CD4-positive, alpha-beta T cell treated with Interferon gamma for 1 hour (primary cell): ENCODE results near the gene MEF2B.
"Not testable (repeated sequence)": the region's sequence is repeated elsewhere in the genome, so short reads cannot be mapped to it uniquely, and the experiment has no call there.

Experiments
- DNase-seq: peaks from one replicate; pipeline ENCODE4 v3.0.0-alpha.2; 2020

The MEF2B gene

DNA sequence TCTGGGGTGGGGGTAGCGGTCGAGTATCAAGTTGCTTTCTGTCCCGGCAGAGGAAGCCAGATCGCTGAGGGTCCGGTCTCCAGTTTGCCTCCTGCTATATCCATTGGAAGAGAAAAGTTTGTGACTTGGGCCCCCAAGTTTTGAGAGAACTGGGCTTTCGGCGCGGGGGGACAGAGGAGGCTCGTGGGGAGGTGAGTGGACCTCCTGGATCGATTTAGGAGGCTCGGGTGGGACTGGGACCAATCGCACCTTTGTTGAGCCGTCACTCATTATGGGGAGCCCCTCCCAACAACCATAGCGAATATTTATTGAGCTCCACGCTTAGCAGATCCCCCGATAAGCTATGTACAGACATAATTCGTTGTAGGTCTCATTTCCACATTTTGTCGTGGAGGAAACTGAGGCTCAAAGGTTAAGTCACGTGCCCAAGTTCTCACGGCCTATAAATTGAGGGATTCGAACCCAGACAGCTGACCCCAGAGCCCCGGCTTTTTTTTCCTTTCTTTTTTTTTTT lies 22.9 kb upstream of the MEF2B start:
- no peak for DNase-seq

DNA sequence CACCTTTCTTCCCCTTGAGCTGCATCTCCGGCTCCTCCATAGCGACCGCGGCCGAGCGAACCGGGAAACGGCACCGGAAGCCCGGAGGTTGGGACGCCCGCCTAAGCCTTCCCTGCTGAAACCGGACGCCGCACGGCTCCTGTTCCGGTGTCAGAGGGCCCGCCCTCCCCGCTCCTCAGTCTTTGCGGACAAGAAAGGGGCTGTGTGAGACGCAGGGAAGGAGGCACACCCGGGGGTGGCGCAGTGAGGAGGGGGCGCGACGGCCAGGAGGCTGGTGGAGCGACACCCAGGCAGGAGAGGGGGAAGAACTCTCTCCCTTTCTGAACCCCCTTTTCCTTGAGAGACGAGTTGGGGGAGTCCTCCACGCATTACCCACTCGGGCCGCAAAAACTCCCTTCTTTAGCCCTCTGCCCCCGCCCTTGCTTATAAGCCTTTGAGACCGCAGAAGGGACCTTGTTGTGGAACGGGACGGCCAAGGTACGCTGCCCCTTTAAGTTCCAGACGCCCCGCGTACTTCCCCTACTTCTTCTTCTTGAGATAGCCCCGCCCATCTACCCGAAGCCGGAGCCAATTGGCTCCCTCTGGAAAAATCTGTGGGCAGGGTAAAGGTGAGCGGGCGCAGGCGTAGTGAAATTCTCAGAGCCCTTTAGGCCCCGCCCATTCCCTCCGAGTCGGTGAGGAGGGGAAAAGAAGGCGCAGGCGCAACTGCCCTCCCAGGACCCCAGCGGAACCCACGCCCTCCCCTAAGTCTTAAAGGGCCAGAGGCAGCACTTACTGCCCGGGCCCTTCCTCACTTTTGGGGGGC lies 22.2 kb upstream of the MEF2B start, which contains the start of the genes BORCS8 and RFXANK:
TSS of gene BORCS8 (minus strand) at position 75 of the 805 bp plus-strand sequence. CDS start at position 40, 35 bp downstream.
TSS of gene RFXANK (plus strand) at position 181 of the 805 bp plus-strand sequence. CDS start 1,689 bp downstream, outside the sequence.
- DNase-seq: peak; percentile 99

DNA sequence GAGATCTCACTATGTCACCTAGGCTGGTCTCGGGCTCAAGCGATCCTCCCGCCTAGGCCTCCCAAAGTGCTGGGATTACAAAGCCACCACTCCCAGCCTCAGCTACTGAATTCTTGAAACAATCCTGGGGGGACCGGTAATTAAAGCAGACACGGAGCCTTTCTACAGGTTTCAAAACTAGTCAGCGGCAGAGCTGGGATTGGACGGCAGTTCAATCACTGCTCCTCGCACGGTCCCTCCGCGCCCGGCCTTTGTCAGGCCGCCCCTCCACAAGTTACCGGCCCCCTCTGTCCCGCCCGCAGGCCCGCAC lies 21.7 kb upstream of the MEF2B start:
- no peak for DNase-seq

DNA sequence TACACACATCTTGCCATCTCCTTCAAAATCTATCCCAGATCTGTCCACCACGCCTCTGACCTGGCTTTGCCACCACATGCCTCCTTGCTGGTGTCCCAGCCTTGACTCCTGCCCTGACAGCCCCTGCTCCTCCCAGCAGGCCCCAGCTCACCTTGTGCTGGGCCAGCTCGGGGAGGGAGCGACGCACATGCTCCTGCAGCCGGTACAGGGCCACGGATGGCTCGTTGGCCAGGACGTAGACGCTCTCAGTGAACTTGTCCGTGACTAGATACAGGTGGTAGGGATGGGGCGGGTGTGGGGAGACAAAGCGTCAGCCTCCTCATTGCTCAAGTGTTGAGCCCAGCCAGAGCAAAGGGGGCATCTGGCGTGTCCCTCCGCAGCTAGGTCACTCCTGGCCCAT lies 16.7 kb upstream of the MEF2B start:
- DNase-seq: no peak

DNA sequence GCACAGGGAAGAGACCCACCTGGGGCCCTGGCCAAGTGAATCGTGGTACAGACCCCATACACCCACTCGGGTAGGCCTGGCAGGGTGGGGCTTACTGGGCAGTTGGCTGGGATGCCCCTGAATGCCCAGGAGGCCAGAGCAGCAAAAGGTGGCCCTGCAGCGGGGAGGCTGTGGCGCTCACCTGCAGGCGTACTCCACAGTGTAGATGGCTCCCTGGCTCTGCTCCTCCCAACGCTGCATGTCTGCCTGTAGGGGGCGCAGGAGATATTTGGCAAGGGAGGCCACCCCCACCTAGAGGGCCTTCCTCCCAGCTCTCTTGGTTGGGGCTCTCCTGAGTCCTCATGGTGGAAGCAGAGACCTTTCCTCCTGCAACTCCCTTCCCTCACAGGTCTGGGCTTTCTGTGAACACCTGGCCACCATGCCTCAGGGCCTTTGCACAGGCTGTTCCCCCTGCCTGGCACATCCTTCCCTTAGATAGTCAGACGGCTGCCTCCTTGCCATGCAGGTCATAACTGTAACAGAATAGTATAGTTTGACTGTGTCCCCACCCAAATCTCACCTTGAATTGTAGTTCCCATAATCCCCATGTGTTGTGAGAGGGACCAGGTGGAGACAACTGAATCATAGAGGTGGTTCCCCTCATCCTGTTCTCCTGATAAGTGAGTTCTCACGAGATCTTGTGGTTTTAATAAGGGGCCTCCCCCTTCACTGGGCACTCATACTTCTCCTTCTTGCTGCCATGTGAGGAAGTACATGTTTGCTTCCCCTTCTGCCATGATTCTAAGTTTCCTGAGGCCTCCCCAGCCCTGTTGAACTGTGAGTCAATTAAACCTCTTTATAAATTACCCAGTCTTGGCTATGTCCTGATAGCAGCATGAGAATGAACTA lies 16.0 kb upstream of the MEF2B start:
- DNase-seq: peak; percentile 48

DNA sequence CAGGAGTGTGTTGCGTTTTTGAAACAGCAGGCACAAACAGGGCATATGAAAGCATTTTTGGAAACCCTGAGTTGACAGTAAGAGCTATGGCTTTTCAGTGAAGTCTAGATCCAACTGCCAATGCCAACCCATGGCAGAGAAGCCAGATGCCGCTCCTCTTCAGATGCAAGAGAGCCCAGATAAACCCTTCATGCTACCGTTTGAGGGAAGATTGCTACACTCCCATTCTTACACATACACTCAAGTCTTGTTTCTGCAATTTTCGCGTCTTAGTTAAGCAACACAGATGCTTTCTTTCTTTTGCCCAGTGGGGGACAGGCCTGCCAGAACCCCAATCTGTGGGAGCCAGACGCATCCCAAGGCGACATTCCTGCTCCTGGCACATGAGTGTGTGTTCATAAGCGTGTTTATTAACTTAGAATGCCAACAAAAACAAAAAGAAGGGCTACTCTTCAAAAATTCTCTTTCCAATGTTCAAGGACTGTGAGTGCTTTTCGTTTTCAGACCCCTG lies 11.5 kb upstream of the MEF2B start:
- no peak for DNase-seq

DNA sequence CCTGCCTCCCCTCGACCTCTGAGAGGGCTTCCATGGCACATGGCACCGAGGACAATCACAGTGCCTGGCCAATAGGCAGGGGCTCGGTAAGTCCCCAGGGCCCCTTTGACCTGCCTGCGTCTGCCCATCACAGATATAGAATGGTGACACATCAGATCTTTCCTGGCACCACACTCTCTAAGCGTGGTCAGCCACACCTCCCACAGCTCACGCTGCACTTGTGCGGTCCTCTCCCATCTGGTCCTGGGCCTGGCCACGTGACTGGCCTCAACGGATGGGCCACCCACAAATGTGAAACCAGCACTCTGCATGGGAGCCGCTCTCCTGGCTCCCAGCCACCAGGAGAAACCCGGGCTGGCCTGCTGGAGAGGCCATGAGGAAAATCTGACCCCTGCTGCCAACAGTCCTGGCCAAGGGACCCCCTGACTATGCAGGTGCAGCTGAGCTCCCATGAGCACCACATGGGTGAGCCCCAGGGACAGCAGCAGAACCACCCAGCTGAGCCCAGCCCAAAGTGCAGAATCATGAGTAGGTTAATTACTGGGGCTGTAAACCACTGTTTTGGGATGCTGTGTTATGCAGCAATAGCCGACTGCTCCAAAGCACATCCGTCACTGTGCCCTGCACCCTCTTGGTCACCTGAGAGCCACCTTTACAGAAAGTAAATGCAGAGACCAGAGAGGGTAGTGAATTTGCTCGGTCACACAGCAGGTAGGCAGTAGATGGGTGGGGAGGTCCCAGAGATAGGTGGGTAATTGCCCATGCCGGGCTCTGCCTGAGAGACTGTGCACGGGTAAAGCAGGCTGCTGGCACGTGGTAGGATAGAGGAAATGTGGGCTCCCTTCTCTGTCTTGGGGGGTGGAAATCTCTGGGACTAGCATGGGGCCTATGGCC lies 9.7 kb upstream of the MEF2B start:
- DNase-seq: no peak

DNA sequence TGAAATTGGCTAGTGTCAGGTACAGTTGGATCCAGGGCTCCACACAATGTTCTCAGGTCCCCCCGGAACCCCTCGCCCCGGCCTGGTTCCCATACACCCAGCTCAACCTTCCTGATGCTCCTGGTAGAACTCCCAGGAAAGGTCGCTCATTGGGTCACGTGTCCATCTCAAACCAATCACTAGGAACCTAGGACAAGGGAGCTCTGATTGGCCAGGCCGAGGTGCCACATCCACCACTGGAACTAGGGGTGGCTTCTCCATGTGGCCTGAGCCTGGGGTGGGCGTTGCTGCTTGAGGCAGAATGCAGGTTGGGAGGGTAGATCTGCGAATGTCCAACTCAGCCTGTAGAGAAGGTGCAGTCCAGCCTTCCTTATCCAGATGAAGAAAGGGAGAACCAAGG lies 6.9 kb upstream of the MEF2B start:
- no peak for DNase-seq

DNA sequence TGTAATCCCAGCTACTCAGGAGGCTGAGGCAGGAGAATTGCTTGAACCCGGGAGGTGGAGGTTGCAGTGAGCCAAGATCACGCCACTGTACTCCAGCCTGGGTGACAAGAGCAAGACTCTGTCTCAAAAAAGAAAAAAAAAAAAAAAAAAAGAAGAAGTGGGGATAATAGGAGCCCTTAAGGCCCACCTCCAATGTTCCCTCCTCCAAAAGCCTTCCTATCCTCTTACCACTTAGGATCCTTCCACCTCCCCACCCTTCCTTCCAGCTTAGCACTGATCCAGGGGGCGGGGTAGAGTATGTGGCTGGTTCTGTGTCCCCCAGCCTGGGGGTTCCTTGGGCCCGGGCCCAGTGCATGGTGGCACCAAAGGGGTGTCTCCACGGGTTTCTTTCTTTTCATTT lies 3.2 kb upstream of the MEF2B start:
- not testable (repeated sequence) for DNase-seq

DNA sequence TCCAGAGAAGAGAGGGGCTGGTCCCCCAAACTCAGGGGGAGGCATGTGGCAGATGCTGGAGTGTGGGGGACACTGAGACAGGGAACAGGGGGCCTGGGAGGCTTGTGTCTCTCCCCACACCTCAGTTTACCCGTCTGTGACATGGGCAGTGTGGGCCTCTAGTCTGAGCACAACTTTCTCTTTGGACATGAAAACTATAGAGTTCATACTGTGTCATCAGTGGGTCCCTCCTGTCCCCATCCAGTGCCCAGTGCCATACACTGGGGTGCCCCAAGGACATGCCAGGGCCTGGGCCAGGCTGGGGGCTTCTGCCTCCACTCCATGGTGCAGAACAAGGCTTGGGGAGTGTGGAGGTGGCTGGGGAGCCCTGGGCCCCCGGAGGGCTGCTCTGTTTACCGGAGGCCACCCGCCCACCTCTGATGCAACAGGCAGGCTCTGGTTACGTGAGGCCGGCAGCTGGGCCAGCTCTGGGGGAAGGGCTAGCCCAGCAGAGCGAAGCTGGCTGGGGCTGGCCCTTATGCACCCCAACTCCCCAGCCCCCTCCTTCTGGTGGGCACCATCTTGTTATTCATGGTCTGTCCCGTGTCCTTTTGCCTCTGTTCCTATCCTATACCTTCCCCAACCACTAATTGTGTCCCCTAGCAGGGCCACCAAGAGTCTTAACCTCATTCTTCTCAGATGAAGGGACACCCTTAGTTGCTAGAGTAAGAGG lies 1.9 kb upstream of the MEF2B start:
- no peak for DNase-seq

DNA sequence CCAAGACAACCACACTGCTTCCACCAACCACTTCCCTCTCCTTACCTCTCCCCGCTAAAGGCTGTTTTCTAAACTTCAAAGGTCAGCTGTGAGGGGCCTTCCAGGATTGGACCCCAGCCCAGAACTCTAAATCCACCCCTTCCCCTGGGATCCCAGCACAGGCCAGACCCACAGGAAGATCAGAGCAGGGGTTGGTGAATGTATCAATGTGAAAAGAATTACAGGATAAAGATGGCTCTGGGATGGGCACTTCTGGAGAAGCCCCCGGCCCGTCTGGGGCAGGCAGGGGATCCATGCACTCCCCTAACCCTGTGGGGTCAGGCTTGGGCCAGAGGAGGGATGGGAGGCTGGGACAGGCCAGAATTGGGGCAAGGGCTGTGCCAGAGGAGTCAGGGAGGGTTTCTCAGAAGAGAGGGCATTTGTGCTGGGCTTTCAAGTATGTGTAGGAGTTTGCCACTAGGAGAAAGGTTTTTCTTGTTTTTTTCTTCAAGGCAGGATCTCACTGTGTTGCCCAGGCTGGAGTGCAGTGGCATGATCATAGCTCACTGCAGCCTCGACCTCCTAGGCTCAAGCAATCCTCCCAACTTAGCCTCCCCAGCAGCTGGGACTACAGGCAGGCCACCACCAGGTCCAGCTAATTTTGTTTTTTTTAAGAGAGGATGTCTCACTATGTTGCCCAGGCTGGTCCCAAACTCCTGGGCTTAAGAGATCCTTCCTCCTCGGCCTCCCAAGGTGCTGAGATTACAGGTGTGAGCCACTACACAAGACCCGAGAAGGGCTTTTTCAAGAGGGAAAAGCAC lies 1.0 kb upstream of the MEF2B start:
- no peak for DNase-seq

DNA sequence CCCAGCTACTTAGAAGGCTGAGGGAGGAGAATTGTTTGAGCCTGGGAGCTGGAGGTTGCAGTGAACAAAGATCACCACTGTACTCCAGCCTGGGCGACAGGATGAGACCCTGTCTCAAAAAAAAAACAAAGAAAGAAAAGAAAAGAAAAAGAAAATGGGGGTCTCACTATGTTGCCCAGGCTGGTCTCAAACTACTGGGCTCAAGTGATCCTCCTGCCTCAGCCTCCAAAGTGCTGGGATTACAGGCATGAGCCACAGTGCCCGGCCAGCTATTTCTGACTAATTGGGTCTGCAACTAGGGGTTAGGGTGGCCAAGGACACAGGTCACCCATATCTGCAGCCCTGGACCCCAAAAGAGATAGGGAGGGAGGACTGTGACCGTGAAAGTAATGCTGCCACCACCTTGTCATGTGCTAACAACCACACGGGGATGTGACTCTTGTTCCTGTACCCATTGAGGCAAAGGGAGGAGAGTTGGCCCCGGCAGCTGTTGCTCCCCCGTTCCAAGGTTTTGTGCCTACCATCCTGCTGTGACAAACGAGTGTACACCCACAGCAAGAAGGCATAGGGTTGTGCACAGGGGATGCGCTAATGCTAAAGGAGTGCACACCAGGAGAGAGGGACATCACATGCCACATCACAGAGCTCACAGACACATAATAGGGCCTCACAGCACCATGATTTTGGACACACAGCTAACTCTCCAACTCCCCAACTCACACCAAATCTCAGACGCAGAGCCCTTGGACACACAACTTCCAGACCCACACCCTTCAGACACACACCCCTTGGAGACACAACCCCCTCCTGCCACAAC lies 619 bp downstream of the MEF2B start:
- DNase-seq: no peak

DNA sequence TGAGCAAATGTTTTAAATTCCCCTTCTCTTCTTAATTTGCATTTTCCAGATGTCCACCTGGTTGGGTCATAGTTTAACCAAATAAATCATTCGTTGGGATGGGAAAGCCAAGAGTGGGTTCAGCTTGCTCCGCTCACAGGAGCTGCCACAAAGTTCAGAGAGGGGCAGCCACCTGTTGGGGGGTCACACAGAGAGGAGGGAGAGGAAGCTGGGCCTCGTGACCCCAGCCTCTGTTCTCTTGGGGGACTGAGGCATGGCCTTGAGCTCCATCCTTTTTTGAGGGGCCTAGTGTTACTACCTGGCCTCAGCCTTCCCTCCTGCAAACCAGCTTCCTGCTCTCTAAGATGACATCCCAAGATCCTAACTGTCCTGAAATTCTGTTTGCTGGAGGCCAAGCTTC lies 2.5 kb downstream of the MEF2B start:
- DNase-seq: no peak

DNA sequence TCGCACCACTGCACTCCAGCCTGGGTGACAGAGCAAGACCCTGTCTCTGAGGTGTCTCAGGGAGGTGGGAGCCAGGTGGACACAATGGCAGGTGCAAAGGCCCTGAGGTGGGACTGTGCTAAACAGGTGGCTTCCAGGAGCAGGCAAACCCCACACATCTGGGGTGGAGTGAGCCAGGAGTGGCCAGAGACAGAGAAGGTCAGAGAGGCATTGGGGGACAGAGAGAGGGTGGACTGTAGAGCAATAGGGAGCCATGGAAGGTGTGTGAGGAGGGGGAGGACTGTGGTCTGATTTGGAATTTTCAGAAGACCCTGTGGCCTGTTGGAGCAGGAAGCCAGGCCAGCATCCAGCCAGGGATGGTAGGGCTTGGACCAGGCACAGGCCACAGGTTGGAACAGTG lies 4.7 kb downstream of the MEF2B start:
- no peak for DNase-seq

DNA sequence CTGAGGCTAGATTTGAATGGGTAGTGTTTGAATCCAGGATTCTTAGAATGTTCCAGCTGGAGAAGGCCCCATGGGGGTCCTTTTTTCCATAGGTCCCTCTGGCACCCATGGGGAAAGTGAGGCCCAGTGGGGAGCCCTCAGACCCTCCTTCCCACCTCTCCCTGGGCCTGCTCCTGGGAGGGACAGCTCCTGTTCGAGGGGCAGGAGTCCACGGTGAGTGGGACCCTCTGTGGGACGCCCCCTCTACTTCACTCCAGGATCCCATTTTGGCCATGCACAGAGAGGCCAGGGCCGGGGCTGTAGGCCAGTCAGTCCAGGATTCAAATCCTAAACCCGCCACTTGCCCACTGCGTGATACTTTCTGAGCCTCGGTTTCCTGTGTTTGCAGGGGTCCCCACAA lies 7.6 kb downstream of the MEF2B start:
- DNase-seq: no peak

DNA sequence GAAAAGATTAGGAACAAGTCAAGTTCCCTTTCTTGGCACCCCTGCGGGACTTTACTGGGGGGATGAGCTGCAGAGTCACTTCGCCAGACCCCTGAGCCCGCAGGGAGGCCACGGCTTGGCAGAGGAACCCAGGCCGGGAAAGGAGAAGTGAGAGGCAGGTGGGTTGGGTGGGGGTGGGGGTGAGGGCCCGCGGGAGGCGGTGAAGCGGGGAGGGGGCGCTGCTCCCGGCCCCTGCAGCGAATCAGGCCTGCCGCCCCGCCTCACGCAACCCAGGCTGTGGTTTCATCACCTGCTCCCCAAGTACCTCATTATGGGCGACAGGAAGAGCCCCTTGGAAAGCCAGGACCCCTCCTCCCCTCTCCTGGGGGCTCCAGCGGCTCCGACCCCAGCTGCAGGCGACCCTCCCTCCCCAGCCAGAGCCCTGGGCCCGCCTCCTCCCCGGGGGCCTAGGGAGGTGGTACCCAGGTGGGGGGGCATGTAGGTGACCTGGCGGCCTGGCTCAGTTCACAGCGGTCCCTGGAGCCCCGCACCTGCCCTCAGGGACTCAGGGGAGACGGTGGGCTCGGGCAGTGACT lies 9.5 kb downstream of the MEF2B start:
- DNase-seq: peak; percentile 37

DNA sequence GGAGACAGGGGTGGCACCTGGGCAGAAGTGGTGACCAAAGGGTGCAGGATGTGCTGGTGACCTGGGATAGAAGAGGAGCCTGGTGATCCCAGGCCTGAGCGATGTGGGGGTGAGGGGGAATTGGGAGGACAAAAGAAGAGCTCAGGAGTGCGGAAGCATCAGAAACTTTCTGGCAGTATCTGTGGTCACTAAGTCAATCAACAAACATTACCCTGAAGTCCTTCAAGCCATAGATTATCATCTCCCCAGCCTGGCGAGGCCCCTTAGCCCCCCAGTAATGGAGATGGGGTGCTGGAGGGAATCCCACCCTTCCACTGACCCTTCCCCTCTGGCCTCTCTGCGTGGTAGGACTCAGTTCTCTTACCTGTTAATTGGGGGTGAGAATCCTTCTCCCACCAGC lies 10.5 kb downstream of the MEF2B start:
- DNase-seq: no peak

DNA sequence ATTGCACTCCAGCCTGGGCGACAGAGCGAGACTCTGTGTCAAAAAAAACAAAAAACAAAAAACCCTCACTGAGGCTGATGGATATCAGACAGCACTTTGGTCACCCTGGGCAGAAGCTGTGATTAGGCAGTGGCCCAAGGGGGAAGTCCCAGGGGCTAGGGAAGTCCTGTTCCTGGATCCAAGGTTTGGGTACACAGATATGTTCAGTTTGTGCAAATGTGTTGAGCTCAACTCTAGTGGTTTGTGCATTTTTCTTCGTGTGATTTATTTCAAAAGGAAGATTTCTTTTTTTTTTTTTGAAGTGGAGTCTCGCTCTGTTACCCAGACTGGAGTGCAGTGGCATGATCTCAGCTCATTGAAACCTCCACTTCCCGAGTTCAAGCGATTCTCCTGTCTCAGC lies 12.3 kb downstream of the MEF2B start:
- DNase-seq: no peak

DNA sequence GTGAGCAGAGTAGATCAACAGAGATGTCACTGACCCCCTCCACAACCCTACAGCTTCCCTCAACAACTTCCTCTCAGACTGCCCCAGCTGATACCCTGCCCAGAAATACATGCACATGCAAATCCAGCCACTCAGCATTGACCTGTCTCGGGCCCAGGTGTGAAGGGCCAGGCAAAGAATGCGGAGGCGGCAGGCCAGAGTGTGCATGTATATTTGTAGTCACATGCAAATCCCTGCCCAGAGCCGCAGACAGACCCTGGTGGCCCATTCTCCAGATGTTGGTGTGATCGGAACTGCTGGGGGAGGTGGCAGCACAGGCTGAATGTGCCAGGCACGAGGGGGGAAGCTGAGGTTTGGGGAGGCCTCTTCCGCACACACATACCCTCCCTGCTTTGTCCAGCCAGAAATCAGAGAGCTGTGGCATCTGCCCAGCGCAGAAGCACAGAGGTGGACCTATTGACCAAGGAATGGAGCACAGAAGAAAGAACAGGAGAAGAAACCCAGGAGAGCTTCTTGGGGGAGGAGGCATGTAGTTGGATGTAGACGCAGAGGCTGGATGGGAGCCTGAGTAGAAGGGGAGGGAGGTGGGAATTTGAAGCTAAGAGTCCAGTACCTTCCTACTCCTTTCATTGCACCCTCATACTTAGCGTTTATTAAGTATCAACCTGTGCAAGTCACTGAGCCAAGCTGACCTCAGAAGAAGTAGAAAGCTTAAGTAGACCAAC lies 14.4 kb downstream of the MEF2B start:
- DNase-seq: no peak
